ENCODE results near the gene SYT7. TPM values are rescaled to one million over a fixed set of nuclear protein-coding genes. Genes with fewer than 3 reads are reported as not detected.

Gene SYT7
- total and polyA plus RNA-seq, 2 experiments from 2014 or later: 0.40 to 1.9 TPM

GRCh38 chr11:61497473-61497872 lies 83.4 kb downstream of the SYT7 start:
- DNase-seq: no peak
- H4K20me1 ChIP-seq (ENCODE audit: insufficient read depth): no peaks in the 10 kb centered on the region

GRCh38 chr11:61496602-61497400 lies 84.1 kb downstream of the SYT7 start:
- in situ Hi-C loops (cut with MboI): no loop called here
- Histone ChIP-seq H3K4me2 (ENCODE audit: unreplicated experiment) (no peak overlapping the region), H3K9me3 (ENCODE audit: low read depth) (no peaks in the 10 kb centered on the region), H3K9ac (no peak overlapping the region), H3K4me3 (no peak overlapping the region), H3K9me2 (ENCODE audit: insufficient read depth) (no peaks in the 10 kb centered on the region), H3K79me2 (ENCODE audit: insufficient read depth) (no peaks in the 10 kb centered on the region), H3K4me1 (ENCODE audit: insufficient read depth) (no peaks in the 10 kb centered on the region), H3K27me3 (replicated peaks; ENCODE audit: insufficient read depth) (peaks cover 9% of the 10 kb centered on the region; the same call in 1 of the 2 replicates), H2AFZ (no peak overlapping the region), H3F3A (ENCODE audit: insufficient read depth) (no peaks in the 10 kb centered on the region), H3K27ac (no peak overlapping the region), H3K36me3 (ENCODE audit: low read depth) (no peaks in the 10 kb centered on the region), H4K20me1 (ENCODE audit: insufficient read depth) (no peaks in the 10 kb centered on the region)
- TF ChIP-seq EZH2 (IDR thresholded peaks at IDR 0.05; ENCODE audit: insufficient read depth, poor library complexity, severe bottlenecking): no peak
- TF ChIP-seq EZH2phosphoT487 (IDR thresholded peaks at IDR 0.05; ENCODE audit: insufficient read depth, low read depth): no peak
- DNase-seq: no peak
- WGBS, 2 experiments (ENCODE audit: low coverage in 1 of 2, low lambda C conversion rate in 2 of 2, missing lambda C conversion rate in 2 of 2): 66 to 71% methylated on average over 15 of the region's 15 CpGs

More at GRCh38 chr11:61497473-61497872, 83.4 kb downstream of the SYT7 start:
- no peaks in the 10 kb centered on the region for H3F3A ChIP-seq (ENCODE audit: insufficient read depth)
- in situ Hi-C loops (cut with MboI): no loop called here
- no peak overlapping the region for H3K4me2 ChIP-seq (ENCODE audit: unreplicated experiment)
- no peak for TF ChIP-seq EZH2 (IDR thresholded peaks at IDR 0.05; ENCODE audit: insufficient read depth, poor library complexity, severe bottlenecking)
- no peak for TF ChIP-seq EZH2phosphoT487 (IDR thresholded peaks at IDR 0.05; ENCODE audit: insufficient read depth, low read depth)
- H3K4me1 ChIP-seq (ENCODE audit: insufficient read depth): no peaks in the 10 kb centered on the region
- H3K9me3 ChIP-seq (ENCODE audit: low read depth): no peaks in the 10 kb centered on the region
- H3K4me3 ChIP-seq: no peak overlapping the region
- H3K27me3 ChIP-seq (replicated peaks; ENCODE audit: insufficient read depth): peaks cover 9% of the 10 kb centered on the region; the same call in 1 of the 2 replicates
- H2AFZ ChIP-seq: no peak overlapping the region
- H3K27ac ChIP-seq: no peak overlapping the region
- no peaks in the 10 kb centered on the region for H3K9me2 ChIP-seq (ENCODE audit: insufficient read depth)
- WGBS, 2 experiments (ENCODE audit: low coverage in 1 of 2, low lambda C conversion rate in 2 of 2, missing lambda C conversion rate in 2 of 2): 75 to 85% methylated on average over 2 of the region's 2 CpGs
- H3K36me3 ChIP-seq (ENCODE audit: low read depth): no peaks in the 10 kb centered on the region
- H3K79me2 ChIP-seq (ENCODE audit: insufficient read depth): no peaks in the 10 kb centered on the region
- no peak overlapping the region for H3K9ac ChIP-seq

- H3K4me2 ChIP-seq (ENCODE audit: unreplicated experiment): no peak overlapping the region
- H3K9me3 ChIP-seq (ENCODE audit: low read depth): no peaks in the 10 kb centered on the region
- H4K20me1 ChIP-seq (ENCODE audit: insufficient read depth): no peaks in the 10 kb centered on the region
- H3K4me1 ChIP-seq (ENCODE audit: insufficient read depth): no peaks in the 10 kb centered on the region
- no peaks in the 10 kb centered on the region for H3K9me2 ChIP-seq (ENCODE audit: insufficient read depth)
- TF ChIP-seq EZH2 (IDR thresholded peaks at IDR 0.05; ENCODE audit: insufficient read depth, poor library complexity, severe bottlenecking): no peak
- TF ChIP-seq EZH2phosphoT487 (IDR thresholded peaks at IDR 0.05; ENCODE audit: insufficient read depth, low read depth): no peak
- H3K4me3 ChIP-seq: no peak overlapping the region
- no peak overlapping the region for H2AFZ ChIP-seq
- no peaks in the 10 kb centered on the region for H3K36me3 ChIP-seq (ENCODE audit: low read depth)
- DNase-seq: no peak
- 45% methylated on average over 23 to 26 of the region's 26 CpGs for WGBS, 2 experiments (ENCODE audit: low coverage in 1 of 2, low lambda C conversion rate in 2 of 2, missing lambda C conversion rate in 2 of 2)
- in situ Hi-C loops (cut with MboI): no loop called here
- peaks cover 2% of the 10 kb centered on the region; the same call in 1 of the 2 replicates for H3K27me3 ChIP-seq (replicated peaks; ENCODE audit: insufficient read depth)
- no peak overlapping the region for H3K27ac ChIP-seq
- no peak overlapping the region for H3K9ac ChIP-seq
- H3K79me2 ChIP-seq (ENCODE audit: insufficient read depth): no peaks in the 10 kb centered on the region
- no peaks in the 10 kb centered on the region for H3F3A ChIP-seq (ENCODE audit: insufficient read depth)
Observed at GRCh38 chr11:61495801-61496601, 84.9 kb downstream of the SYT7 start.

- H3K9me3 ChIP-seq (ENCODE audit: low read depth): no peaks in the 10 kb centered on the region
- H4K20me1 ChIP-seq (ENCODE audit: insufficient read depth): no peaks in the 10 kb centered on the region
- H3K79me2 ChIP-seq (ENCODE audit: insufficient read depth): no peaks in the 10 kb centered on the region
- no peaks in the 10 kb centered on the region for H3K36me3 ChIP-seq (ENCODE audit: low read depth)
- H3K9me2 ChIP-seq (ENCODE audit: insufficient read depth): no peaks in the 10 kb centered on the region
- H3K4me1 ChIP-seq (ENCODE audit: insufficient read depth): peaks cover 11% of the 10 kb centered on the region
- TF ChIP-seq EZH2phosphoT487 (IDR thresholded peaks at IDR 0.05; ENCODE audit: insufficient read depth, low read depth): no peak
- TF ChIP-seq EZH2 (IDR thresholded peaks at IDR 0.05; ENCODE audit: insufficient read depth, poor library complexity, severe bottlenecking): no peak
- no peak overlapping the region for H3K27ac ChIP-seq
- DNase-seq: no peak
- H3K4me2 ChIP-seq (ENCODE audit: unreplicated experiment): no peak overlapping the region
- H3K27me3 ChIP-seq (replicated peaks; ENCODE audit: insufficient read depth): no peaks in the 10 kb centered on the region
- H3F3A ChIP-seq (ENCODE audit: insufficient read depth): no peaks in the 10 kb centered on the region
- no peak overlapping the region for H3K4me3 ChIP-seq
- WGBS, 2 experiments (ENCODE audit: low coverage in 1 of 2, low lambda C conversion rate in 2 of 2, missing lambda C conversion rate in 2 of 2): 57 to 63% methylated on average over 9 of the region's 9 CpGs
- no peak overlapping the region for H3K9ac ChIP-seq
- in situ Hi-C loops (cut with MboI): no loop called here
- H2AFZ ChIP-seq: no peak overlapping the region
Observed at GRCh38 chr11:61494381-61494961, 86.4 kb downstream of the SYT7 start.
